ENCODE results near the gene DHRS3. TPM values are rescaled to one million over a fixed set of nuclear protein-coding genes. Genes with fewer than 3 reads are reported as not detected.

The DHRS3 gene
- total RNA-seq, 1 experiment from 2014 or later, result 154 TPM

- H3K4me1 ChIP-seq (replicated peaks; ENCODE audit: insufficient read depth), result no peaks in the 10 kb centered on the region
- no peak overlapping the region for H3K4me3 ChIP-seq
- no peaks in the 10 kb centered on the region for H3K9me2 ChIP-seq (ENCODE audit: insufficient read depth)
- CTCF ChIA-PET, result no interaction called here
- TF ChIP-seq EZH2 (IDR thresholded peaks at IDR 0.05; ENCODE audit: low read depth) (no peak), CTCF (conservative IDR thresholded peaks at IDR 0.05) (no peak)
- no peaks in the 10 kb centered on the region for H3K27me3 ChIP-seq (ENCODE audit: insufficient read depth, low read depth)
- H3K9me3 ChIP-seq (ENCODE audit: insufficient read depth, low read depth), result no peaks in the 10 kb centered on the region
- no peak overlapping the region for H2AFZ ChIP-seq
- no peaks in the 10 kb centered on the region for H4K20me1 ChIP-seq (ENCODE audit: insufficient read depth)
- POLR2A ChIA-PET (ENCODE audit: unreplicated experiment), result no interaction called here
- H3F3A ChIP-seq (ENCODE audit: insufficient read depth, low read depth), result no peaks in the 10 kb centered on the region
- H3K4me2 ChIP-seq, result no peak overlapping the region
- no peaks in the 10 kb centered on the region for H3K79me2 ChIP-seq (ENCODE audit: low read depth)
- intact Hi-C loops (cut with micrococcal nuclease; ENCODE audit: unreplicated experiment), result no loop called here
- no peaks in the 10 kb centered on the region for H3K36me3 ChIP-seq (ENCODE audit: low read depth)
- no peak for DNase-seq
- no peak overlapping the region for H3K27ac ChIP-seq
- BruUV-seq (replicated peaks), result no TSS peak
These were observed 39.3 kb upstream of the DHRS3 start for GRCh38 chr1:12657060-12657884.

DNA sequence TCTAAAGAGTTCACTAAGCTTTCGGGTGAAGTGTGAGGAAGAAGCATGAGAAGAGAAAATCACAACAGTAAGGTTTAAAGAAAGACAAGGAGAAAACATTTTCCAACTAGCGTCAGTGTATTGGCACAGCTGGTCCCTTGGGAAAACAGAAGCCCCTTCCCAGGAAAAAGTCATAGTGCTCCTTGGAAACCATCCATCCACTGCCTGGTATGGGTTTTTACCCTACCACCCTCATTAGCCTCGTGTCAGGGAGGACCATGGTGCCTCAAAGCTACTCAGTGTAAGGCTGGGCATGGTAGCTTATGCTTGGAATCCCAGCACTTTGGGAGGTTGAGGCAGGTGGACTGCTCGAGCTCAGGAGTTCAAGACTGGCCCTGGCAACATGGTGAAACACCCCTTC, 38.6 kb upstream of the DHRS3 start:
- no peak overlapping the region for H3K4me3 ChIP-seq
- no peaks in the 10 kb centered on the region for H3K4me1 ChIP-seq (replicated peaks; ENCODE audit: insufficient read depth)
- TF ChIP-seq EZH2 (IDR thresholded peaks at IDR 0.05; ENCODE audit: low read depth) (no peak), CTCF (conservative IDR thresholded peaks at IDR 0.05) (no peak)
- H3K27ac ChIP-seq, result no peak overlapping the region
- H3F3A ChIP-seq (ENCODE audit: insufficient read depth, low read depth), result no peaks in the 10 kb centered on the region
- intact Hi-C loops (cut with micrococcal nuclease; ENCODE audit: unreplicated experiment), result no loop called here
- H3K79me2 ChIP-seq (ENCODE audit: low read depth), result no peaks in the 10 kb centered on the region
- H4K20me1 ChIP-seq (ENCODE audit: insufficient read depth), result no peaks in the 10 kb centered on the region
- no peak for DNase-seq
- no peaks in the 10 kb centered on the region for H3K27me3 ChIP-seq (ENCODE audit: insufficient read depth, low read depth)
- H3K9me2 ChIP-seq (ENCODE audit: insufficient read depth), result no peaks in the 10 kb centered on the region
- H2AFZ ChIP-seq, result no peak overlapping the region
- H3K4me2 ChIP-seq, result no peak overlapping the region
- no peaks in the 10 kb centered on the region for H3K36me3 ChIP-seq (ENCODE audit: low read depth)
- no peaks in the 10 kb centered on the region for H3K9me3 ChIP-seq (ENCODE audit: insufficient read depth, low read depth)
- CTCF ChIA-PET, result no interaction called here
- POLR2A ChIA-PET (ENCODE audit: unreplicated experiment), result no interaction called here
- no TSS peak for BruUV-seq (replicated peaks)

DNA sequence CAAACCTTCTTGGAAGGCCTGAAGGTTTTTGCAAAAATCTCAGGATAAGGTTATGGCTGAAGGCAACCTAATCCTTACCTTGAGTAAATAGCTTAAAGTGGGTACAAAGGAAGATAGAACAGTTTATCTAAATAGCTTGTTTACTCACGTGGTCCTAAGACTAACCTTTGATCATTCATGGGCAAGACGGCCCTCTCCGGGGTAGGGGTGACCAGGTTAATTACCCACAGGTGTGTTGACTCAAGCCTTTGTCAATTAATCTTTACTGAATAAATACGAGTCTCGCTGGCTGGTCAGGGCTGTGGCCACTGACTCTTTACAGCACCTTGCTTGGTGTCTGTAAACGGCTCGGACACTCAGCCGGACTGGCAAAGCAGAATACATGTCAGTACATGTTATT, 36.6 kb upstream of the DHRS3 start:
- no peaks in the 10 kb centered on the region for H4K20me1 ChIP-seq (ENCODE audit: insufficient read depth)
- no peaks in the 10 kb centered on the region for H3K4me1 ChIP-seq (replicated peaks; ENCODE audit: insufficient read depth)
- H3K4me3 ChIP-seq, result no peak overlapping the region
- no peaks in the 10 kb centered on the region for H3K9me3 ChIP-seq (ENCODE audit: insufficient read depth, low read depth)
- no peaks in the 10 kb centered on the region for H3K79me2 ChIP-seq (ENCODE audit: low read depth)
- no peak overlapping the region for H3K4me2 ChIP-seq
- no peak for DNase-seq
- H3F3A ChIP-seq (ENCODE audit: insufficient read depth, low read depth), result no peaks in the 10 kb centered on the region
- H3K36me3 ChIP-seq (ENCODE audit: low read depth), result no peaks in the 10 kb centered on the region
- intact Hi-C loops (cut with micrococcal nuclease; ENCODE audit: unreplicated experiment), result no loop called here
- H3K9me2 ChIP-seq (ENCODE audit: insufficient read depth), result no peaks in the 10 kb centered on the region
- BruUV-seq (replicated peaks), result no TSS peak
- TF ChIP-seq CTCF (conservative IDR thresholded peaks at IDR 0.05) (no peak), EZH2 (IDR thresholded peaks at IDR 0.05; ENCODE audit: low read depth) (no peak)
- no peak overlapping the region for H3K27ac ChIP-seq
- no peaks in the 10 kb centered on the region for H3K27me3 ChIP-seq (ENCODE audit: insufficient read depth, low read depth)
- ChIA-PET CTCF (no interaction called here), POLR2A (ENCODE audit: unreplicated experiment) (no interaction called here)
- H2AFZ ChIP-seq, result no peak overlapping the region

All from PC-9 (cell line).